GM12874 (cell line): Measurements from ENCODE around the gene MRTFA.

Source experiments
- TF ChIP-seq, protein P1 (sequence below): IDR thresholded peaks from 2 replicates; pipeline ENCODE4 v1.5.1; 2011; ENCODE audit warnings: low read depth, mild to moderate bottlenecking, control low read depth, low read length, moderate library complexity; ENCODE audit not compliant: insufficient read depth

Gene MRTFA

DNA sequence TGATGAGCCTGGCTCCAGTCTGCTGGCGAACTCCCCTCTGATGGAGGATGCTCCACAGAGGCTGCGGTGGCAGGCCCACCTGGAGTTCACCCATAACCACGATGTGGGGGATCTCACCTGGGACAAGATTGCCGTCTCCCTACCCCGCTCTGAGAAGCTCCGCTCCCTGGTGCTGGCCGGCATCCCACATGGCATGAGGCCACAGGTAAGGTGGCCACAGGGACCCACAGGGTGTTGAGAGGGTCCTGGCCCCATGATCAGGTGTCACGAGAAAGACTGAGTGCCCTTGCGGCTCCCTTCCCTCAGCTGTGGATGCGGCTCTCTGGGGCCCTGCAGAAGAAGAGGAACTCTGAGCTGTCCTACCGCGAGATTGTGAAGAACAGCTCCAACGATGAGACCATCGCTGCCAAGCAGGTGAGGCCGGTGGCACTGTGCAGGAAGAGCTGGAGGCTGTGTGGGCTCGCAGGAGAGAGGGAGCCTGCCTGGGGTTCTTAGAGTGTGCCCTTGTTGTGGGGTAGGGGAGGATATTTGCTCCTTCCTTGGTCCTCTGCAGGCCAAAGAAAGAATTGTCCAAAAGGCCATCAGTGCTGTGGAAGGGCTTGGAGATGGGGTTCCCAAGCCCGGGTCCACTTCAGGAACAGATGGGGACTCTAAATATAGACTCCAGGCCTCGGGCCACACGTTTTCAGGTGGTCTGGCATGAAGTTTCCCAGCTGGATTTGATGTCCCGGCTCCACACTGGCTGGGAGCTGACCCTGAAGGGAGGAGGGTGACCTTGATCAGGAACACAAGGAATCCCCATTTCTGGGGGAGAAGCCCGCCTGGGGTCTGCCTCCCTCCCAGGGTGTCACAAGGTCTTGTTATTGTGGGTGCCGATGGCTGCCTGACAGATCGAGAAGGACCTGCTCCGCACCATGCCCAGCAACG, 232.0 kb downstream of the MRTFA start:
- TF ChIP-seq, protein P1, sequence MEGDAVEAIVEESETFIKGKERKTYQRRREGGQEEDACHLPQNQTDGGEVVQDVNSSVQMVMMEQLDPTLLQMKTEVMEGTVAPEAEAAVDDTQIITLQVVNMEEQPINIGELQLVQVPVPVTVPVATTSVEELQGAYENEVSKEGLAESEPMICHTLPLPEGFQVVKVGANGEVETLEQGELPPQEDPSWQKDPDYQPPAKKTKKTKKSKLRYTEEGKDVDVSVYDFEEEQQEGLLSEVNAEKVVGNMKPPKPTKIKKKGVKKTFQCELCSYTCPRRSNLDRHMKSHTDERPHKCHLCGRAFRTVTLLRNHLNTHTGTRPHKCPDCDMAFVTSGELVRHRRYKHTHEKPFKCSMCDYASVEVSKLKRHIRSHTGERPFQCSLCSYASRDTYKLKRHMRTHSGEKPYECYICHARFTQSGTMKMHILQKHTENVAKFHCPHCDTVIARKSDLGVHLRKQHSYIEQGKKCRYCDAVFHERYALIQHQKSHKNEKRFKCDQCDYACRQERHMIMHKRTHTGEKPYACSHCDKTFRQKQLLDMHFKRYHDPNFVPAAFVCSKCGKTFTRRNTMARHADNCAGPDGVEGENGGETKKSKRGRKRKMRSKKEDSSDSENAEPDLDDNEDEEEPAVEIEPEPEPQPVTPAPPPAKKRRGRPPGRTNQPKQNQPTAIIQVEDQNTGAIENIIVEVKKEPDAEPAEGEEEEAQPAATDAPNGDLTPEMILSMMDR = no peak

DNA sequence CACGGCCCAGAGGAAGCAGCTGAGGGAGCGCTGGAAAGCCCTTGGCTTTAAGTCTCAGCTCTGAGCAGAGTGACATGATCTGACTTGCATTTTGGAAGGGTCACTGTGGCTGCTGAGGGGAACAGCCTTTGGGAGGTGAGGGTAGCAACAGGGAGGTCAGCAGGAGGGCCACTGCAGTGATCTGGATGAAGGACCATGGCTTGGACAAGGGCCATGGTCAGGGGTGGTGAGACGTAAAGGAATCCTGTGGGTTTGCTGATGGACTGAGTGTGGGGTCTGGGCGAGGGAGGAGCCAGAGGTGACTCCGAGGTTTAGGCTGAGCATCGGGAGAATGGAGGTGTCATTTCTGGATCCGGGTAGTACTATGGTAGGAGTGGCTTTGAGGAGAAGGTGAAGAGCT, 232.9 kb downstream of the MRTFA start:
- TF ChIP-seq, protein P1 = no peak

DNA sequence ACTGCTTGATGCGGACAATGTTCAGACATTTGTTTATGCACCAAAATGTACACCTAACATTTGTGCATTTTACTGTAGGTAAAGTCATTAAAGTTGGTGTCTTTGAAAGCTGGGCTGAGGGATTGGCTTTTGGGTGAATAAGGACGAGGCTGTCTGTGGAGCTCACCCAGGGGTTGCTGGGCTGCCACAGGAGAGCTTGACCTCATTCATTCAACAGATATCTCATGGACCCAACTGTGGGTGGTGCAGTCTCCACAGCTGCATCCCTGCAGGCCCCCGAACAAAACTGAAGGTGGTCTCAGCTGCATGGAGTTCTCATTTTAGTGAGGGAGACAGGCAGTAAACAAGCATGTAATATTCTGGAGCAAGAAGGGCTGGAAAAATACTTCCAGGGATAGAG, 233.4 kb downstream of the MRTFA start:
- TF ChIP-seq, protein P1 = no peak

DNA sequence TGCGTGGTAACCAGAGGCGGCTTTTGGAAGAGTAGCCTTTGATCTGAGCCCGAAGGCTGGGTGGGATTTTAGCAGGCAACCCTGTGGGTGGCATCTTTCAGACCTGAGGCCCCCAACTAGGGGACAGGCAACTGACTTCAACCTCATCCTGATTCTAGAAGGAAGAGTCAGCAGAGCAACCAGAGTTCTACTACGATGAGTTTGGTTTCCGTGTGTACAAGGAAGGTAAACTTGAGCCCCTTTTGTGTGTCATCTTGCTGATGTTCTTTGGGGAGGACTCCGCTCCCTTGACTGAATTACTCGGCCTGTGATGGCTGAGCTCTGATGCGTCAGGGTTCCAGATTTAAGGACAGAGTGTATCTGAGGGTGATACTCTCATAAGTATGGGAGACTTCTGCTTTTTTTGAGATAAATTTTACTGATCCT, 234.5 kb downstream of the MRTFA start:
- TF ChIP-seq, protein P1 = no peak

DNA sequence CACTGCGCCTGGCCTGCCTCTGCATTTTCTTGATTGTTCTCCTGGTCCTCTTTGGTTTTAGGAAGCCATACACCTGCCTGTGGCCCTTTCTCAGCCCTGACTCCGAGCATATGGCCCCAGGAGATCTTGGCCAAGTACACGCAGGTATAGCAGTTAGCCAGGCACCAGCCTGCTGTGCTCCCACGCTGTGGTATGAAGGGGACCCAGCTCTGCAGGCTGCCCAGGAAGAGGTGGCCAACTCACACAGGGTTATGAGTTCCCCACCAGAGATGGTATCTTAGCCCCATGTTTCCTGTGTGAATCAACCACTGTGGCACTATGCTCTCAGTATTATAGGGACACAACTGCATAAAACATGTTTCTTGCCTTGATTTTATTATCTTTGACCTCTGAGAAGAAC, 235.0 kb downstream of the MRTFA start:
- TF ChIP-seq, protein P1 = no peak

DNA sequence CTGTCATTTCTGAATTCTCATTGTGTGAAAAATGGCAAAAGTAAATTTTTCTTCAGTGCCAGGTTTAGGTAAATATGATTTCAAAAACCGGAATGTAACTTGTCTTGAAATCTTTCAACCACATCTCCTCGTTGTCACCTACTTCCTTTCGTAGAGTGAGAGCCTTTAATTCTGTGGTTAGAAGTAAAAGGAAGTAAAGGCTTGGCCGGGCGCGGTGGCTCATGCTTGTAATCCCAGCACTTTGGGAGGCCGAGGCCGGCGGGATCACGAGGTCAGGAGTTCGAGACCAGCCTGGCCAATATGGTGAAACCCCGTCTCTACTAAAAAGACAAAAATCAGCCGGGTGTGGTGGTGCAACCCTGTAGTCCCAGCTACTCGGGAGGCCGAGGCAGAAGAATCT, 236.4 kb downstream of the MRTFA start:
- TF ChIP-seq, protein P1 = no peak

DNA sequence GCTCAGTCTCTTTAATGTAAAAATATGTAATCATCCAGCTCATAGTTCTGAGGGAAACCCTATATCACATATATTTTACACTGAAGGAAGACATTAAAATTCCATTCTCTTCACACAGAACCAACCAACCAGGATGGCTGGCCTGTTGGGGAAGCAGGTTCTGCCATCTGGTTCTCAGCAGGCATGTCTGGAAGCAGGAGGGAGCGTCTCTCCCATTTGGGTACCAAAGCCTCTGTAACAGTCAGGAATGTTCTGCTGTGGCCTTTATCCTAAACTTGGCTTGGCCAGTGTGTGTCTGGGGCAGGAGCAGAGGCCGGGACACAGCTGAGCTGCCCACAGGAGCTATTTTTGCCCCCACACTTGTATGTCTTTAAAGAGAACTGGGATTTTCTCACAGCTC, 236.9 kb downstream of the MRTFA start:
- TF ChIP-seq, protein P1 = no peak
